Stimulated activated CD4-positive, alpha-beta T cell treated with anti-CD3 and anti-CD28 coated beads, Interleukin-4, amount 100 ng/mL, for 4 hours (primary cell): ENCODE results near the gene XYLT1.

Experiments
- DNase-seq, 2 experiments: peaks; one replicate each; pipeline ENCODE4 v3.0.0-alpha.2; 2020

XYLT1 gene

DNA sequence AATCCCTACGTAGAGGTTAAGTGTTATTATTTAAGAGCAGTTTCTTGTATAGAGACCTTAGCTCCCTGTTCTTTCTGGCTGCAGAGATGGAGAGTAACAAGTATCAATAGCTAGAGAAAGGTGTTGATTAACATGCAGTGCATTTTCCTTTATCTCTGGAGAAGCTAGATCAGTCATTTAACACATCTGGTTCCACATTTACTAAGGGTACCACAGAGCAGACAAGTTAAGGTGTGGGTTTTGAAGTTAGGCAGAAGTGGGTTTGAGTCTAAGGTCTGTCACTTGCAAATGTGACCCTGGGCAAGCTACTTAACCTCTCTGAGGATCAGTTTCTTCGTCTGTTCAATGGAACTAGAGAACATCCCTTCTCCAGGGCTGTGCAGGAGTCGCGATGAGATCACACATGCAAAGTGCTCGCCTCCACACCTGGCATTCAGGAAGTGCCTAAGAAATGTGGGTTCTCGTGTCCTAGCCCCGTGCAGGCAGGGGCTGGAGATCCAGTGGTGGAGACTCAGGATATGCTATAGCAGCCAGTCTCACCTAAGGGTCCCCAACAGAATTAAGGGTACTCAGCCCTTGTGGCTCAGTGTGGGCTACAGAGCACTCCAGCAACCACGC lies 224.4 kb downstream of the XYLT1 start:
- no peak for DNase-seq

DNA sequence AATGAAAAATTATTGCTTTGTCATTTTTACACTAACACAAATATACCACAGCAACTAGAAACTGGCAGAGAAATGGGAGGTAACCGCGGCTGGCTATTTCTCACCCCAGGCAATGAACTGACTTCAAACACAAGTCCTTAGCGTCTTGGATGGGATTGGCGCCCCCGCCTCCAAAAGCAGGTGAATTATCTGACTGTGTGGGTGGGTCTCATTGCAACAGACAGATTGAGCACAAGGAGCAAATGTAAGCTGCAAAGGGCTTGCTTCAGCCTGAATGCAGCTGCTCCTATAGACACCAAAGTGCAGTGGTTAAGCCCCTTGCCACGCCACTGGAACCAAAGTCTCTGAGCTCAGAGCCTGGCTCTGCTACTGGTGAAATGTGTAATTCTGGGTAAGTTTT lies 225.0 kb downstream of the XYLT1 start:
- DNase-seq: no peak

GRCh38 chr16:17244872-17245551 lies 225.7 kb downstream of the XYLT1 start:
- DNase-seq: no peak

- no peak for DNase-seq
Measured at GRCh38 chr16:17241264-17241835, 229.4 kb downstream of the XYLT1 start.

- no peak for DNase-seq
Measured at GRCh38 chr16:17238285-17239028, 232.3 kb downstream of the XYLT1 start.

DNA sequence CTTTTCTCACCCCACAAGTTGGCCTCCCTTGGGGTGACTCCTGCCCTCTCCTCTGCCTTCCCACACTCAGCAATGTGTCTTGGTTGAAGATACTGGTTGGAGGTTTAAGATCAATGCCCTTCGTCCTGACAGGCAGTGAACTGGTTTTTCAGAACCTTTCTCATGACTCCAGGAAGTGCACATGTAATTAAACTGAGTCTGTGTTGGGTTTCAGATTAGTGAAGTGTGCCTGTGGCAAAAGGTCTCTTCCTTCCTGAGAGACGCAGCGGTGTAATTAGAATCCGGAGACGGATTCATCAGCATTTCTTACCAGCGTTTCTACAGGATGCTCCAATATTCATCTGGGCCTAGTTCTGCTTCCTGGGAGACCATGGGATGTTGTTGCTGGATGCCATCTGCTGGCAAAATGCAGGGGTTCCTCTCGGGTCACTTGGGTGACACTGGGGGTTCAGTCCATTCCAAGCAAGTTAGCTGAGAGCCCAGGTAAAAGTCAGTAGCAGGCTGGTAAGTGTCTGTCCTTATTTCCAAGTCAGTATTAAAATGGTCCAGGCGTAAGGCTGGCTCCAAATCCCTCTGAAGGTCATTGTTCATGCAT lies 233.3 kb downstream of the XYLT1 start:
- DNase-seq: no peak

- DNase-seq: no peak
Measured at GRCh38 chr16:17235147-17235815, 235.5 kb downstream of the XYLT1 start.

DNA sequence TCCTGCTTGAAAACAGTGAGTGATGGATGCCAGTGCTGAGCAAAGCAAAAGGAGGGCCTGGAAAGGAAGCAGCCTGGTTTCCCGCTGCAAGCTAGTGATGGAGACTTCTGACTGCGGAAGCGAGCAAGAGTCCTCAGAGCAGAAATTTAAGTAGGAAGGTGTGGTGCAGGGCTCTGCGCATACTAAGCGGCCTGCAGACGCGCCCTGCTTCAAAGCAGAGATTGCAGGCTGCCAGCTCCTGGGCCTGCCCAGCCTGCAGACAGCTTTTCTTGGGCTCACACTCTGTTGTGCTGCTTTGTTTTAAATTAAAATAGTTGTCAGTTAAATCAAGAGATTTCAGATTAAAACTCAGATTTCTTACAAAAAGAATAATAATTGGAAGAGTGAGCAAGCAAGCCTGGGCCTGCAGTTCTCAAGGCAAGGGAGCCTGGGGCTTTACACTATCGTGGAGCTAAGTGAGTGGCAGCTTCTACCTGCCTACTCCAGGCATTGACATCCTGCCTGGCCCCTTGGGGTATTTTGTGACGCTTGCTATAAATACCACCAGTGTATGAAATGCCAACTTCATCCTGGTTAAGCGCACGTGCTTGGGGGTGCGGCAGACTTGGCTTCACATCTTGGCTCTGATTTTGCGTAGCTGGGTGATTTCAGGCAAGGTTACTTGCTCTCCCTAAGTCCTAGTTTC lies 237.3 kb downstream of the XYLT1 start:
- no peak for DNase-seq

DNA sequence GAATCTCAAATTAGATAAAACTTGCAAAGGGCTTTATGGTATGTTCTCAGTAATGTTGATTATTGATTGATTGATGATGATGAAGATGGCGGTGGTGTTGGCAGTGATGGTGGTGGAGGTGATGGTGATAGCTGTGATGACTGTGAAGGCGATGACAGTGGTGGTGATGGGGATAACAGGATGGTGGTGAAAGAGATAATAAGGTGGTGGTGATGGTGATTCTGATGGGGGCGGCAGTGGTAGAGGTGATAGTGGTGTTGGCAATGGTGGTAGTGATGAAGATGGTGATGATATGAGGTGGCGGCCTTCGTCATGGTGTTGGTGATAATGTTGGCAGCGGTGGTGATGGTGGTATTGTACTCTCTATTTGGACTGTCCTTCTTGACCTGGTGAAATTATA lies 238.3 kb downstream of the XYLT1 start:
- no peak for DNase-seq

GRCh38 chr16:17231972-17232371 lies 238.8 kb downstream of the XYLT1 start:
- DNase-seq: no peak

DNA sequence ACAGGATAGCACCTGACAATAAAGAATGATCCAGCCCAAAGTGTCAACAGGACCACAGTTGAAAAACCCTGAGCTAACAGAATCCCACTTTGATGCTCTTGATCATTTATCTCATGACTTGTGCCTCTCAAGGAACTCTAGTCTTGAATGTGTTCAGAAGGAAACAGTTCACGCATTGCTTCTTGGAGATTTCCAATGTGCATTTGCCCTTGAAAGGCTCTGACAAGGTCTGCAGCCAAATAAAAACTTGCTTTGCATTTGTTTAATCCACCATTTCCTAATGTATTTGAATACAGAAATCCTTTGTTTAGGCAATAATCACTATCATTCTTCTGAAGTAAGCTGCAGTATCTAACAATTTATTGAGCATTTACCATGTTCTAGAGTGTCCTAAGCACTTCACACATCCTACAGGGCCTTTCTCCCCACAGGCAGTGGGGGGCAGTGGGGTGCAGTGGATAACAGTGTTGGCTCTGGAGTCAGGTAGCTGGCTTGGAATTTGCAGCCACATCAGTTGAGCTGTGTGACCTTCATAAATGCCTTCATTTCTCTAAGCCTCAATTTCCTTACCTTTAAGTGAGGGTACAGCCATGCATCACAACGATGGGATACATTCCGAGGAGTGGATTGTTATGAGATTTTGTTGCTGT lies 239.7 kb downstream of the XYLT1 start:
- no peak for DNase-seq

DNA sequence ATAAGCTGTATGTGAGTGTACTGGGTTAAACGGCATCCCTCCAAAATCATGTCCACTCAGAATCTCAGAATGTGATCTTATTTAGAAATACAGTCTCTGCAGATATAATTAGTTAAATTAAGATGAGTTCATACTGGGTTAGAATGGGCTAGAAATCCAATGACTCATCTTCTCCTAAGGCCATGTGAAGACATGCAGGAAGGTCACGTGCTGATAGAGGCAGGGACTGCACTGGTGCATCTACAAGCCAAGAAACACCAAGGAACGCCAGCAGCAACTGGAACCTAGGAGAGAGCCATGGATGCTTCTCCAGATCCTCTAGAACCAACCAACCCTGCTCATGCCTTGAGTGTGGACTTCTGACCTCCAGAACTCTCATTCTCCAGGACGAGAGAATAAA lies 241.0 kb downstream of the XYLT1 start:
- no peak for DNase-seq

- DNase-seq: no peak
Measured at GRCh38 chr16:17229131-17229530, 241.6 kb downstream of the XYLT1 start.

DNA sequence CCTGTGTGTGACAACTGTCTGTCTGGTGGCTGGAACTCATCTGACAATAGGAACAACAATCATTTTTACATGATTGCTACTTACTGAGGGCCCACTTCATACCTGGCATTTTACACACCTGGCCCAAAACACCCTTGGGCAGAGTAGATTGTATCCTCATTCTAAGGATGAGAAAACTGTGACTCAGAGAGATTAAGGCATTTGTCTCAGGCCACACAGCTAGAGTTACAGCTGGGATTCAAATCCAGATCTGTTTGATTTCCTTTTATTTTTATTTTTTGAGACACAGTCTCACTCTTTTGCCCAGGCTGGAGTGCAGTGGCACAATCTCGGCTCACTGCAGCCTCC lies 242.1 kb downstream of the XYLT1 start:
- DNase-seq: no peak

GRCh38 chr16:17228048-17228707 lies 242.6 kb downstream of the XYLT1 start:
- no peak for DNase-seq

- no peak for DNase-seq
Measured at GRCh38 chr16:17227278-17227677, 243.5 kb downstream of the XYLT1 start.

DNA sequence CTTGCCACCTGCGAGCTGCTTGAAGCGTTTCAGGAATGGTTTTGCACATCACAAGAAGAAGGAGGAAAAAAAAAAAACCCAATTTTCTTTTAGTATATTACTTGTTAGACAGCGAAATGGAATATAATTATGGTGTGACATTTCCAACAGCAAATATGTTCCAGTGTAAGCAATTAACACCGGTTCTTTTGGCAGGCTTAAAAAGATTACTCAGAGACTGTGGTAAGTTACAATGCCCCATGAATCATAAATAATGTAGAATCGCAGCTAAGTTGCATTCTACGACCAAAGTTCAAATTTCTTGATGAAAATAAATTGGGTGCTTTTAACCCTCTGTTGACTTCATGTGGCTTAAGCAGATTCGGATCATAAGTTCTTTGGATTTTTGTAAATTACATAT lies 245.2 kb downstream of the XYLT1 start:
- DNase-seq: no peak

GRCh38 chr16:17224879-17225281 lies 245.9 kb downstream of the XYLT1 start:
- no peak for DNase-seq

DNA sequence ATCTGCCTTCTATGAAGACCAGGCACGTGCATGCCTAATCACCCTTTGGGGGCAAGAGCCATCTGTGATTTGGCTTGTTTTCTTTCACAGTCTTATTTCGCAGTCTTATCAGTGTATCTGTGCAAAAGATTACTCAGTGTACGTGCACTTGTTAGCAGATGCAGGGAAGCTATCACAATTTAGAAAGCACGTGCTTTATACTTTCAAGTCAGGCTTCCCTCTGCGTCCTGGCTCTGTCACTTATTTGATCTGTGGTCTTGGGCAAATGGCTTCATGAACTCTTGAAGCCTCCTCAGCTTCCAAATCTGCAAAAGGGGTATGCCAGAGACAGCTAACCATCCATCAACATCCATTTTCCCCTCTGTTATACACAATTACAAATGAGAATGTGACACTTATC lies 246.4 kb downstream of the XYLT1 start:
- no peak for DNase-seq

DNA sequence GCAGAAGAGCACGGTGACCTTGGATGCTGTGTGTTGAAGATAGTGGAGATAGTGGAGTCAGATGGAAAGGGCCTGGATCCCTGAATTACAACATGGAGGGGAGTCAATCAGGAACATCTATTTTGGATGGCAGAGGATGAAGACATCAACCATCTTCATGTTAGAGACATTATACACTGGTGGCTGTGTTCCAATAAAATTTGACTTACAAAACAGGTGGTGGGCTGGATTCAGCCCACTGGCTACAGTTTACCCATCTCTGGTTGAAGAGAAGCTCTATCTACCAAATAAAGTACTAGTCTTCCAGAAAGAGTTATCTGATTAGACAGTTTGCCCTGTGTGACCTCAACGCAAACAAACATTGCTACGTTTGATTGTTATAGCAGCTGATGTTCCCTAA lies 247.2 kb downstream of the XYLT1 start:
- DNase-seq: no peak

GRCh38 chr16:17222871-17223401 lies 247.8 kb downstream of the XYLT1 start:
- no peak for DNase-seq
